HG03025 (cell line): ENCODE results near the gene PROZ.

Experiments
- ATAC-seq: cut with Tn5 transposase; IDR thresholded peaks from one replicate; pipeline ENCODE4 v1.9.1; 2021; ENCODE audit warnings: mild to moderate bottlenecking, moderate library complexity; ENCODE audit not compliant: unreplicated experiment, low FRiP score

PROZ gene

GRCh38 chr13:113196970-113197737 is 38.7 kb downstream of the PROZ start:
- no peak for ATAC-seq

- no peak for ATAC-seq
These were observed 43.4 kb downstream of the PROZ start for GRCh38 chr13:113201815-113202214.

- no peak for ATAC-seq
These were observed 44.5 kb downstream of the PROZ start for GRCh38 chr13:113202912-113203311.

- ATAC-seq = no peak
These were observed 45.3 kb downstream of the PROZ start for GRCh38 chr13:113203507-113204377.

GRCh38 chr13:113204378-113204734 is 45.9 kb downstream of the PROZ start:
- no peak for ATAC-seq

GRCh38 chr13:113205428-113205931 is 47.0 kb downstream of the PROZ start:
- no peak for ATAC-seq

- no peak for ATAC-seq
These were observed 49.0 kb downstream of the PROZ start for GRCh38 chr13:113207460-113207859.

GRCh38 chr13:113207890-113208420 is 49.5 kb downstream of the PROZ start:
- peak; percentile 4 for ATAC-seq

GRCh38 chr13:113208421-113209335 is 50.2 kb downstream of the PROZ start, which contains the start of gene PCID2:
Gene PCID2 (minus strand): TSS chr13:113208669. CDS start chr13:113208634, 35 bp downstream.
- ATAC-seq = peak; percentile 73

GRCh38 chr13:113209336-113209758 is 50.9 kb downstream of the PROZ start, which contains the start of gene CUL4A:
Gene CUL4A (plus strand): TSS chr13:113209613. CDS start chr13:113209628, 15 bp downstream.
- peak; percentile 36 for ATAC-seq

GRCh38 chr13:113209759-113210421 is 51.4 kb downstream of the PROZ start:
- peak; percentile 30 for ATAC-seq

GRCh38 chr13:113210833-113211232 is 52.4 kb downstream of the PROZ start:
- no peak for ATAC-seq

GRCh38 chr13:113211774-113212173 is 53.3 kb downstream of the PROZ start:
- no peak for ATAC-seq

- ATAC-seq = no peak
These were observed 58.0 kb downstream of the PROZ start for GRCh38 chr13:113216254-113217048.

- no peak for ATAC-seq
These were observed 60.1 kb downstream of the PROZ start for GRCh38 chr13:113218586-113218985.

GRCh38 chr13:113219256-113219940 is 61.0 kb downstream of the PROZ start:
- ATAC-seq = no peak

- ATAC-seq = no peak
These were observed 61.7 kb downstream of the PROZ start for GRCh38 chr13:113220141-113220598.

- ATAC-seq = no peak
These were observed 62.4 kb downstream of the PROZ start for GRCh38 chr13:113220877-113221276.
